ENCODE measurements around the gene GAGE10. TPM values are rescaled to one million over a fixed set of nuclear protein-coding genes. Genes with fewer than 3 reads are reported as not detected.
A peak's percentile ranks its signal among the peaks of the same experiment; 100 is the strongest.
"Not testable (repeated sequence)": the region's sequence is repeated elsewhere in the genome, so short reads cannot be mapped to it uniquely, and the experiment has no call there.

GAGE10 gene
- total RNA-seq, 1 donor from 2014 or later: not detected

- TF ChIP-seq, protein P1, sequence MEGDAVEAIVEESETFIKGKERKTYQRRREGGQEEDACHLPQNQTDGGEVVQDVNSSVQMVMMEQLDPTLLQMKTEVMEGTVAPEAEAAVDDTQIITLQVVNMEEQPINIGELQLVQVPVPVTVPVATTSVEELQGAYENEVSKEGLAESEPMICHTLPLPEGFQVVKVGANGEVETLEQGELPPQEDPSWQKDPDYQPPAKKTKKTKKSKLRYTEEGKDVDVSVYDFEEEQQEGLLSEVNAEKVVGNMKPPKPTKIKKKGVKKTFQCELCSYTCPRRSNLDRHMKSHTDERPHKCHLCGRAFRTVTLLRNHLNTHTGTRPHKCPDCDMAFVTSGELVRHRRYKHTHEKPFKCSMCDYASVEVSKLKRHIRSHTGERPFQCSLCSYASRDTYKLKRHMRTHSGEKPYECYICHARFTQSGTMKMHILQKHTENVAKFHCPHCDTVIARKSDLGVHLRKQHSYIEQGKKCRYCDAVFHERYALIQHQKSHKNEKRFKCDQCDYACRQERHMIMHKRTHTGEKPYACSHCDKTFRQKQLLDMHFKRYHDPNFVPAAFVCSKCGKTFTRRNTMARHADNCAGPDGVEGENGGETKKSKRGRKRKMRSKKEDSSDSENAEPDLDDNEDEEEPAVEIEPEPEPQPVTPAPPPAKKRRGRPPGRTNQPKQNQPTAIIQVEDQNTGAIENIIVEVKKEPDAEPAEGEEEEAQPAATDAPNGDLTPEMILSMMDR (IDR thresholded peaks at IDR 0.05): no peak
- peaks cover under 1% of the 10 kb centered on the region for H3K27me3 Mint-ChIP-seq
- no peak overlapping the region for H3K27ac Mint-ChIP-seq
- no peaks in the 10 kb centered on the region for H3K9me3 Mint-ChIP-seq
- no peak overlapping the region for H3K4me3 Mint-ChIP-seq
- intact Hi-C loops (cut with micrococcal nuclease): no loop called here
- ATAC-seq (ENCODE audit: low read depth) (peak; percentile 67), DNase-seq (peak; percentile 19)
- H3K36me3 Mint-ChIP-seq (ENCODE audit: low read depth): no peaks in the 10 kb centered on the region
- no peaks in the 10 kb centered on the region for H3K4me1 Mint-ChIP-seq
- ChIA-PET POLR2A (no interaction called here), CTCF (no interaction called here)
Measured at GRCh38 chrX:49291615-49292337, 11.7 kb upstream of the GAGE10 start.

DNA sequence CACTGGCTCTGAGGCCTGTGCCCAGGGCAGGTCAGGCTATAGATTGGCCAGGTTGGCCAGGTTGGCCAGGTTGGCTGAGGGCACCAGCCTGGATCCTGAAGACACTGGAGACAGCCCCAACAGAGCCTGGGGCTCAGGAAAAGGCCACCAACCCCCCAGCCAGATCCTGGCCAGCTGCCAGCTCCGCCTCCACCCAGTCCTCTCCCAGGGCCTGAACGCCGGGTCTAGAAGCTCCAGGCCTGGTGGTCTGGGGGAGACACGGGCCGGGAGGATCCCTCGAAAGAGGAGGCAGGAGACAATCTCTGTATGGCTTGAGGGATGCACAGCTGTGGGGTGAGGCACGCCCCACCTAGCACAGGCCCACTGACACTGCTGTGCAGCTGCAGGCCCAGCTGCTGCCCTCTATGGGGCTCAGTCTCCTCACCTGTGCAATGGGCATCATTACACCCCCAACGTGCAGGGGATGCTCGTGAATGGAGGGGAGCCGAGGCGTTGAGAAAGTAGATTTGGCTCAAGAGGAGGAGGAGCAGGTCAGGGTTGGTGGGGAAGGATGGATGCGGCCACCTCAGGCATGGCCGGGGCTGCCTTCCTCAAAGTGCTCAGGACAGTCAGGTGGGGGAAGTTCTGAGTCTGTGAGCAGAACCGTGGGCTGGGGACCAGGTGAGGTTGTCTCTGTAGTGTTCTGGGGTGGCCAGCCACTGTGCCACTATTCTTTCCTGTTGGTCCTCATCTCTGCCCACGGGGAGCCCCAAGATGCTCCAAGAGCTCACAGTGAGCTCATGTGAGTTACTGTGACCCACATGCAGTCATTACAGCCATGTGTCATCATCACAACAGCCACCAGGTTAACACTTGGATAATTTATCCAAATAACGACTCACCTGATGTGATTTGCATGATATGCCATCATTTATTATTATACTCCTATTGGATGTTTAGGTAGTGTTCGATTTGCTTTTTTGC lies 10.8 kb upstream of the GAGE10 start:
- Mint-ChIP-seq H3K27me3 (peaks cover 1% of the 10 kb centered on the region), H3K9me3 (no peaks in the 10 kb centered on the region), H3K4me1 (no peaks in the 10 kb centered on the region), H3K36me3 (ENCODE audit: low read depth) (no peaks in the 10 kb centered on the region), H3K4me3 (no peak overlapping the region), H3K27ac (no peak overlapping the region)
- DNase-seq (no peak), ATAC-seq (ENCODE audit: low read depth) (no peak)
- CTCF ChIA-PET: no interaction called here
- intact Hi-C loops (cut with micrococcal nuclease): no loop called here
- TF ChIP-seq, protein P1 (IDR thresholded peaks at IDR 0.05): no peak
- POLR2A ChIA-PET: no interaction called here

DNA sequence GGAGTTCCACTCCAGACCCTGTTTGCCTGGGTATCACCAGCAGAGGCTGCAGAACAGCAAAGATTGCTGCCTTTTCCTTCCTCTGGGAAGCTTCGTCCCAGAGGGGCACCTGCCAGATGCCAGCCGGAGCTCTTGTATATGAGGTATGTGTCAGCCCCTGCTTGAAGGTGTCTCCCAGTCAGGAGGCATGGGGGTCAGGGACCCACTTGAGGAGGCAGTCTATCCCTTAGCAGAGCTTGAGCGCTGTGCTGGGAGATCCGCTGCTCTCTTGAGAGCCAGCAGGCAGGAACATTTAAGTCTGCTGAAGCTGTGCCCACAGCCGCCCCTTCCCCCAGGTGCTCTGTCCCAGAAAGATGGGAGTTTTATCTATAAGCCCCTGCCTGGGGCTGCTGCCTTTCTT lies 4.2 kb upstream of the GAGE10 start:
- H3K27ac Mint-ChIP-seq; CTCF ChIA-PET; H3K4me1 Mint-ChIP-seq; DNase-seq; H3K27me3 Mint-ChIP-seq; H3K36me3 Mint-ChIP-seq (ENCODE audit: low read depth); POLR2A ChIA-PET; intact Hi-C loops (cut with micrococcal nuclease); H3K4me3 Mint-ChIP-seq; H3K9me3 Mint-ChIP-seq; ATAC-seq (ENCODE audit: low read depth): not testable (repeated sequence)

GRCh38 chrX:49300703-49301102 lies 2.7 kb upstream of the GAGE10 start:
- no peak for ATAC-seq (ENCODE audit: low read depth)
- TF ChIP-seq, protein P1 (IDR thresholded peaks at IDR 0.05): no peak
- CTCF ChIA-PET: no interaction called here
- no peak for DNase-seq
- H3K27ac Mint-ChIP-seq: no peak overlapping the region
- POLR2A ChIA-PET: no interaction called here
- intact Hi-C loops (cut with micrococcal nuclease): no loop called here
- H3K9me3 Mint-ChIP-seq: no peaks in the 10 kb centered on the region
- peaks cover 1% of the 10 kb centered on the region for H3K27me3 Mint-ChIP-seq
- no peak overlapping the region for H3K4me3 Mint-ChIP-seq
- H3K4me1 Mint-ChIP-seq: no peaks in the 10 kb centered on the region
- H3K36me3 Mint-ChIP-seq (ENCODE audit: low read depth): no peaks in the 10 kb centered on the region

DNA sequence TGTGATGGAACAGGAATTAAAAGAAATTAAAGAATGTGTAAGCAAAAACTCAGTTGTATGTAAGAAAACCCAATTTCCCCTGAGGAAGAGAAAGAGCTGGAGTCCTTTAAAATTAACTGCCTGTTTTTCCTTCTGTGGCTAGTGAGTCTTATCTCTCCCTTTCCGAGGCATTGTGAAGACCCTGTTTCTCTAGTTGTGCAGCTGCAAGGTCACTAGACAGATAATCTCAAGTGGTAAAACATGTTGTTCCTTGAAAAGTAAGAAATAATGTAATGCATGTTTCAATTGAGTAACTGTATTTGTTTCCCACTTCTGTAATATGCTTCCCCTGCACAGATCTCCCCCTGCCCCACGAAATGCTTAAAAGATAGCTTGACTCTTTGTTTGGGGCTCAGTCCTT lies 4.3 kb downstream of the GAGE10 start:
- H3K36me3 Mint-ChIP-seq (ENCODE audit: low read depth); H3K9me3 Mint-ChIP-seq; DNase-seq; POLR2A ChIA-PET; CTCF ChIA-PET; H3K27me3 Mint-ChIP-seq; H3K27ac Mint-ChIP-seq; H3K4me3 Mint-ChIP-seq; intact Hi-C loops (cut with micrococcal nuclease); ATAC-seq (ENCODE audit: low read depth): not testable (repeated sequence)
- peaks cover 18% of the 10 kb centered on the region for H3K4me1 Mint-ChIP-seq

Data from activated B cell treated with CpG ODN at 0.5 μM for 24 hours (primary cell).